ENCODE data around the gene PDE4D. TPM values are rescaled to one million over a fixed set of nuclear protein-coding genes. Genes with fewer than 3 reads are reported as not detected.

The PDE4D gene
- total RNA-seq, 1 donor from 2014 or later: 30.2 TPM

DNA sequence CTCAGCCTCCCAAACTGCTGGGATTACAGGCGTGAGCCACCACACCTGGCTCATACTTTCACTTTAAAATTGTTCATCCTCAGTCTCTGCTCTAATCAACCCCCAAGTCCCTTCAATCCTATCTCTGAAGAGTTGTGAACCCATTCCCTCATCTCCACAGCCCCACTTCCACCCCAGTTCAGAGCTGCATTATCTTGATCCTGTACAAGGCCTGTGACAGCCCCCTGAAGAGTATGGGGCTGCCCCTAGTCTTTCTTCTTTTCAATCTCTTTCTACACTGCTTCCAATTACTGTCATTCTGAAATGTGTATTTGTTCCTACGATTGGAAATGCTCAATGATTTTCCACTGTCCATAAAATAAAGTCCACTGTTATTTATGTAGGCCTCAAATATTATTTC lies 722.4 kb downstream of the PDE4D start:
- intact Hi-C loops (cut with DNase I): loop anchor here (5.0 to 10.0 kb wide), 2 partner anchors 134 to 276 kb away; no protein-coding TSS in a partner anchor
- no peak for DNase-seq
- ATAC-seq (ENCODE audit: poor library complexity): no peak

DNA sequence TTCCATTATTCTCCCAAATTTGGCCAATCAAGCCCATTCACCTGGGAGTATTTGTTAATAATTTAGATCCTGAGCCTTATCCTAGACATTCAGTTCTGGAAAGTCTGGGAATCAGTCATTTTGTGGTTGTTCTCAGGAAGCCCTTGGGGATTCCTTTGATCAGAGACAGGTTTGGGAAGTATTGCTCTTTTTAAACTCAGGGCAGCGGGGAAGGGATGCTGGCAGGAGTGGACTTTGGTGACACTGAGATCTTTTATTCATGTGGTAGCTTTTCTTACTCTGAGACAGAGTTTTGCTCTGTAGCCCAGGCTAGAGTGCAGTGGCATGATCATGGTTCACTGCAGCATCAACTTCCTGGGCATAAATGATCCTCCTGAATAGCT lies 723.8 kb downstream of the PDE4D start:
- ATAC-seq (ENCODE audit: poor library complexity): no peak
- DNase-seq: no peak
- intact Hi-C loops (cut with DNase I): loop anchor here (5.0 to 10.0 kb wide), 2 partner anchors 132 to 275 kb away; no protein-coding TSS in a partner anchor

DNA sequence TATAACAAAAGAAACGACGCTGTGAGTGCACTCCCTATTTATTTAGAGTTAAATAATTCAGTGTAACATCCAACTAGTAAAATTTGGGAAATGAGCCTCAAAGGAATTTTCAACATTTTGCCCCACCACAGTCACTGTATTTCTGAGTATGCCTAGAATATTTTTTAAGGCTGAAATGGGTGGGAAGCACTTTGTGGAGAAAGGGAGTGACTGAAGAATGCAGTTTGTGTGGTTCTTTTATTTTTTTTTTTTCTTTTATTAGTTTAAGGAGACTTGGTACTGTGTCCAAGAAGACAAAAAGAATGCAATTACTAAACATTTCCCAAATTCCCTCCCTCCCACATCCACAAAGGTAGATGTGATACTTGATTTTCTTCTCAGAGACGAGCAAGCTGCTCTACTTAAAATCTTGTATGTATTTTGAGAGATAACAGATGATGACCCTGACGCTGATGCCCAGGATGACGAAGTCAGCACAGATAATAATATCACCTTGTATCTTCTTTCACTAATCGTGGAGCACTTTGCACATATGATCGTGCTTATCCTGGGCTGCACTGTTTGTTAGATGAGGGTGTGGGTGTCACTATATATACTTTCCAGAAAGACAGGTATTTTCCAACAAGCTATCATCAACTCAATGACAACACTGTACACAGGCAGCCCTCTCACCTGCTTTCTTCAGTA lies 724.3 kb downstream of the PDE4D start:
- ATAC-seq (ENCODE audit: poor library complexity): peak; percentile 6
- intact Hi-C loops (cut with DNase I): no loop called here
- no peak for DNase-seq

DNA sequence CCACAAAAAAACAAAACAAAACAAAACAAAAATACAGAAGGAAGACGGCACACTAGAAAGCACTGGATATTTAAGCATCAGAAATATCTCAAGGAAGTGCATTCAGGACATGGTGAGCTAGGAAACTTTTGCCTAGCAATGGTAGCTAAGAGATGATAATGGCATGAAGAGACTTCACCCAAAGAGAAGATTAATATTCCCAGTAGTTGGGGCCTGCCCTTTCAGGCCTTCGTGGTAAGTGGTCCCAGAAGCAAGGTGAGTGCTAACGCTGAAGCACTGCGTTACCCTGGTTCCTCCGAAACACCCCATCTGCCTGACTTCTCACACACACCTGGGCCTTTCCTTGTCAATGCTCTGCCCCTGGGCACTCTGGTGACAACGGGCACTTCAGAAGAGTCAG lies 725.5 kb downstream of the PDE4D start:
- ATAC-seq (ENCODE audit: poor library complexity) (no peak), DNase-seq (no peak)
- intact Hi-C loops (cut with DNase I): no loop called here

DNA sequence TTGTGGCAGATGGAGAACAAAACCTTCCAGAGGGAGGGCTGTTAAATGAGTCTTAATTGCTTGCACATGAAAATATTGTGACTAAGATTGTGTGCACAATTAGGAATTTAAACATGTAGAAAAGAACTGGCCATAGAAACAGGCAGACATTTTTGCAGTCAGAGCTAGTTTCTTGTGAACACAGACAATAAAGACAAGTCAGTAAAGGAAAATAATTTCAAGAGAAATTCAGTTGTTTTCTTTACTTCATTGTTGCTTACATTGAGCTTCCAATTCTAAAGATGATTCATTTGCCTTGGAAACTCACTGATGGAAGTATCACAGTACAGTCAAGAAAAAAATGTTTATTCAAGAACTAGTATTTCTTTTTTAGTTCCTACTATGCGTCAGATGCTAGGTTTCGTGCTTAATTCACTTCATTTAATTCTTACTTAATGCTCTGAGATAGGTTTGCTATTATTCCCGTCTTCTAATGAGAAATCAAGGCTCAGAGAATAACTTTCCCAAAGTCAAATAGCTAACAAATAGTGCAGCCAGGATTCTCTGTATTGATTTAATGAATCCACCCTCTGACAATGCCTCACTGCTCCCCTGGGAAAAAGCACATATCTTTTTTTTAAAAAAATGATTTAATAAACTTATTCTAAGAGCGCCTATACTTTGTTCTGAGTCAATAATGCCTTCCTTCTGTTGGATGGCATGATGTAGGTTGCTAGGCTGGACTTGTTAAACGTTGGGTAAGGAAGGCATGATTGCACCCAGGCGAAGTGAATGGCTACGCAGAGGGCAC lies 729.3 kb downstream of the PDE4D start:
- ATAC-seq (ENCODE audit: poor library complexity) (no peak), DNase-seq (no peak)
- intact Hi-C loops (cut with DNase I): no loop called here

DNA sequence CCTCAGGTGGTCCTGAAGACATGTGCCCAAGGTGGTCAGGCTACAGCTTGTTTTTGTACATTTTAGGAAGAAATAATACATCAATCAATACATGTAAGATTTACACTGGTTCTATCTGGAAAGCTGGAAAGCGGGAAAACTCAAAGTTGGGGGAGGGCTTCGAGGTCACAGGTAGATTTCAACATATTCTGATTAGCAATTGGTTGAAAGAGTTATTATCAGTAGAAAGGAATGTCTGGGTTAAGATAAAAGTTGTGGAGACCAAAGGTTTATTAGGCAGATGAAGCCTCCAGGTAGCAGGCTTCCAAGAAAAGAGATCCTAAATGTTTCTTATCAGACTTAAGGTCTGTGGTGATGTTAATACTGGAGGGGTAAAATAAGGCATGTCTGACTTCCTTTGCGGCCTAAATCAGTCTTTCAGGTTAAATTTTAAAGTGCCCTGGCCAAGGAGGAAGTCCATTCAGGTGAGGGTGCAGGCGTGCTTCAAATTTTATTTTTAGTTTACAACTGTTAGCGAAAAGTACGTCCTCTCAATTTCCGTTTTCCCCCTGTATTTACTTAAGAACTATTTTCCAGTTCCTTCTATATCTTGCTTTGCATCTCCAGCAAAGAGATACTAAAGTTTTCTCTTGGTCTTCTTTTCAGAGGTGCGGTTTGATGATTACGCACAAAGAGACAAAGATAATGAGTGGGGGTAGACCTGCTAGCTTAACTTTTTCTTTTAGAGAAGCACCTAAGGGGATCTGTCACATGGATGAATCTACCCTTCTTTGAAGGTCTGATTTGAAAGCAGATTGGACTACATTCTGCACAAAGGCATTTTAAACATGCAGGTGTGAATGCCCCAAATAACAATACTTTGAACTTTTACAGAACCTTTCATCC lies 732.1 kb downstream of the PDE4D start:
- intact Hi-C loops (cut with DNase I): no loop called here

DNA sequence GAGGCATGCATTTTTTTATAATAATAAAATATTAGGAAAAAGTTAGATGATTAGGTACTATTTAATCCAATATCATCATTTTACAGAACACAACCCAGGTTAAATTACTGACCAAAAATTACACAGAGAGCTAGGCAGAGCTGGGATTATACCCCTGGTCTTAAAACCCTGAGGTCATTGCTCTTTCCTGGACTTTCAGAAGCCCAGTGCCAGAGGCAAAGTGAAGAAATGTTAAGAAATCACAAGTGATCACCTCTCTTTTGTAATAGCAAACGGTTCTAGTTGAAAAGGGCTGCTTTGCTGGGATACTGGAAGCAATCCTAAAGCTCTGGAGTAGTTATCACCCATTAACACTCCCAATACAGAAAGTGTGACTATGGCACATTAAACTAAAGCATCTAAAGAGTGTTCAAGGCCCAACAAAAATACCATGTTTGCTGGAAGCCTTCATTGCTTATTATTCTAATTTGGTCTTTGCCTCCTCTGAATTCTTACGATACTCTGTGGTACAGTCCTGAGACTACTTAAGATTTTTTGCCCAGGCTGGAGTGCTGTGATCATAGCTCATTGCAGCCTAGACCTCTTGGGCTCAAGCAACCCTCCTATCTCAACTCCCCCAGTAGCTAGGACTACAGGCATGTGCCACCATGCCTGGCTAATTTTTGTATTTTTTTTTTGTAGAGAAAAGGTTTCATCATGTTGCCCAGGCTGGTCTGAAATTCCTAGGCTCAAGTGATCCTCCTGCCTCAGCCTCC lies 734.7 kb downstream of the PDE4D start:
- intact Hi-C loops (cut with DNase I): loop anchor here (10.0 kb wide), 1 partner anchor 124 kb away; no protein-coding TSS in a partner anchor
- DNase-seq: no peak
- peak; percentile 24 for ATAC-seq (ENCODE audit: poor library complexity)

More for the DNA sequence above, 732.1 kb downstream of the PDE4D start:
- ATAC-seq (ENCODE audit: poor library complexity) (no peak), DNase-seq (no peak)

DNA sequence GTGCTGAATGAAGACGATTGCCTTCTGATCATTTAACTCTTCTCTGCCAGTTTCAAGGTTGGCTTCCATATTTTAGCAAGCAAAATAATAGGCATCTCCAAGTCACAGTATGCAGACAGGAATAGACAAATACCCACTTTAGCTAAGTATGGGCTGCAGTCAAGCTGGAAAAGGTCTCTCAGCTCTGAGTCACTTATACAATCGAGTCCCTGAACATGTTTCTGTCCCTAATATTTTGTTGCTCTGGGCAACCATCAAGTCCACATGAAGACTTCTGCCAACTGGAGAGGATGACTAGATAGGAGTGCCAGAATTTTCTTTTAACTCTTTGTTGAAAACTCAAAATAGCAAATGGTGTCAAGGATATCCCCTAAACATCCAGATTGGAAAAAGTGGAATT lies 735.4 kb downstream of the PDE4D start:
- no peak for DNase-seq
- intact Hi-C loops (cut with DNase I): loop anchor here (10.0 kb wide), 1 partner anchor 123 kb away; no protein-coding TSS in a partner anchor
- ATAC-seq (ENCODE audit: poor library complexity): peak; percentile 93

DNA sequence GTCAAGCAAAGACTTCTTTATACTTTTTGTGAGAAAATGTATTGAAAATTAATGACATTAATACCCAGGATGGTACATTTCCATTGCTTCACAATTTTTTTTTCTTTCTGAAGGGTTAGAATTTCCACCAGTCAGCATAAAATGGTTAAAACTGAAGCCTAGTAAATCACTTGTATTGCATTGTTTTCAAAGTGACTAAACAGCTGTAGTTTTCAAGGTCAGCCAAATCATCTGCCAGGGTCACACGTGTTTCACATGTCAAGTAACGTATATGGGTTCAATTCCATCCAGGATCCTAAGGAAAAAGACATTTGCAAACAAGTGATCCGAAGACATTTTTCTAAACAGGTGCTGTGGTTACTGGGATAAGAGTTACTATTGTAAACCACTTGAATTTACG lies 736.5 kb downstream of the PDE4D start:
- intact Hi-C loops (cut with DNase I): loop anchor here (10.0 kb wide), 1 partner anchor 122 kb away; no protein-coding TSS in a partner anchor
- ATAC-seq (ENCODE audit: poor library complexity): no peak
- no peak for DNase-seq

DNA sequence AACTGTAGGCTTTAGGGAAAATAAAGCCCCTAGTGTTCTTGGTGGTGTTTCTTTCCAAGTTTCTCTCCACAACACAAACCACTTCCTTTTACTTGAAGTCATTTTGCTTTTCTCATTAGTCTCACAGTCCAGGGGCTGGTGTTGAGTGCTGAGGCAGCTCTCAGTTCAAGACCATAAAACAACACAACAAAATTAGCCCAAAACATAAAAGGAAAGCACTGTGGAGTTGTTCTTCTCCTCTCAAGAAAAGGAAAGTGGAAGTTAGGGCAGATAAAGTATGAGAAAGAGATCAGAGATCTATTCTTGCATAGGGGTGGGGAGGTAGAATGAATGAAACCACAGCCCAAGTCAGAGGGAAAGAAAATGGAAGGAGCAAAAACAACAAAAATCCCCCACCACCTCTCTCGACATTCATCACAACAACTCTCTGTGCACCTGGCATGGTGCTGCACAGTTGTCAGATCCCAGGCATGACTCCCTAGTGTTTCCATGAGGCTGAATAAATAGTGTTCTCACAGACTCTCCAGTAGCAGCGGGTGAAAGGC lies 740.8 kb downstream of the PDE4D start:
- intact Hi-C loops (cut with DNase I): loop anchor here (10.0 kb wide), 1 partner anchor 118 kb away; no protein-coding TSS in a partner anchor
- DNase-seq (no peak), ATAC-seq (ENCODE audit: poor library complexity) (peak; percentile 36)

DNA sequence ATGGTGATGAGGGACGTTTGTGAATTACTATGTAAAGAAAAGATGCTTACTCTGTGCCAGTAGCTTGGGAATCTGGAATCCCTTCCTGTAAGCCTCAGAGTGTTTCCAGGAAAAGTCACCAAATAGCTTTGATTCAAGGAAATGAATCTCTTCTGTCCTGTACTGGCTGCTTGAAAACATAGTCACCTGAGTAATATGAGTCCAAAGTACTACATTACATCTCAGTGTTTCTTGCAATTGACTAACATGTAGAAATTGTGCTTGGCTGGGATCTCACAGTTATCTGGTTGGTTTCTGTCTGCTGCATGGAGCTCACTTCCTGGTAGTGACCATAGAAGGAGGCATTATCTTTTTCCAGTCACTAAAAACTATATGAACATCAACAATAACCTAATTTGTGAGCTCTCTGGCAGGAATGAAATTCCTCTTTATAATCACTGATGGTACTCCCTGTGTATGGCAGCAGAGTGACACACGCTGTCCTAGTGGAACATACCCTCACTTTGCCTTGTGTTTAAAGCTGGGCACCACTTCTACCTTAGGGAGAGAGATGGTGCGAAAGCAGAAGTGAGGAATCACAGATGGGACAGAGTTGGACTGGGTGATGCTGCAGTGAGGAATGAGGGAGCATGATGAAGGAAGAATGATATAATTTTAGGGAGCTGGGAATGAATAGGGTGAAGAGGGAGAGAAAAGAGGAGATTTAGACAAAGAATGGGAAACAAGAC lies 742.2 kb downstream of the PDE4D start:
- DNase-seq (no peak), ATAC-seq (ENCODE audit: poor library complexity) (peak; percentile 42)
- intact Hi-C loops (cut with DNase I): loop anchor here (10.0 kb wide), 1 partner anchor 117 kb away; no protein-coding TSS in a partner anchor

DNA sequence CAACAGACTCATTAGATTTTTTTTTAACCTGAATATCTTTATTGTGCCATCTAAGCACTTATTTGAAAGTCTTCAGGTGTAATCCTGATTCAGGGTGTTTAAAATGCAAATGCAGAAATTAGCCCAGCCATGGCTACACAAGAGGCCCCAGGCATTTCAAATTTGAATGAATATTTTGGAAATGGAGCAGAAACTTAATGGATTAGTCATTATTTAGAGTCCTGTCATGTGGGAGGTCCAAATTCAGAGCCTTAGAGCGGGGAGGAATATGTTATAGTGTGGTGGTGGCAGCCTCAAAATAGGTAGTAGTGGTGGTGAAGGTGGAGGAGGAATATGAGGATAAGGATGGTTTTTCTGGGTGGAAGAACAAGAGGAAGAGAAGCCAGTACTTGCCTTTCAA lies 743.7 kb downstream of the PDE4D start:
- no peak for ATAC-seq (ENCODE audit: poor library complexity)
- no peak for DNase-seq
- intact Hi-C loops (cut with DNase I): loop anchor here (10.0 kb wide), 1 partner anchor 115 kb away; no protein-coding TSS in a partner anchor

DNA sequence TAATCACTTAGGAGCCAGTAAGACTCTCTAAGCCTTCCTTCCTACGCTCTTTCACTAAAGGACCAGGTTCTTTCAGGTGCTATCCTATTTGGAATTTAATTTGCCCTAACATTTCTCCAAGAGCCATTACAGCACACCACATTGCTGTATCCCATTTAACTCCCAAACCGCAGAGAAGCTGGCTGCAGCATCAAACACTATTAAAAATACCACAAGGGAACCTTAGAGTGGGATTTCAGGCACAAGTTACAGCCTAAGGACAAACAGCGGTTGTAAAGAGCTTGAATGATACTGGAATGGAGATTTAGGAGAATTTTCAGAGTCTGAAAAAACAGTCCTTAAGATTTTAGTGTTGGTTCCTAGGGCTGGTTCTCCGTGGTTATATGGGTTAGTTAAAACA lies 744.3 kb downstream of the PDE4D start:
- ATAC-seq (ENCODE audit: poor library complexity) (no peak), DNase-seq (no peak)
- intact Hi-C loops (cut with DNase I): no loop called here

DNA sequence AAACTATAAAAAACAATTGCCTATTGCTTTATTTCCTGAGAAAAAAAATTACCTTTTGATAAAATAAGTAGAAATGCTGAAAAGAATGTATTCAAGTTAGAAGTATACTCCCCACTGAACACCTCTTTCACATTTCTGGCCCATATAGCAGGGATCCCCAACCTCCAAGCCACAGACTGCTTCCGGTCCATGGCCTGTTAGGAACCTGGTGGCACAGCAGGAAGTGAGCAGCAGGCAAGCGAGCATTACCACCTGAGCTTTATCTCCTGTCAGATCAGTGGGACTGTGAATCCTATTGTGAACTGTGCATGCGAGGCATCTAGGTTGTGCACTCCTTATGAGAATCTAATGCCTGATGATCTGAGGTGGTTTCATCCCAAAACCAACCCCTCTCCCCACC lies 746.8 kb downstream of the PDE4D start:
- no peak for ATAC-seq (ENCODE audit: poor library complexity)
- intact Hi-C loops (cut with DNase I): no loop called here
- DNase-seq: no peak

DNA sequence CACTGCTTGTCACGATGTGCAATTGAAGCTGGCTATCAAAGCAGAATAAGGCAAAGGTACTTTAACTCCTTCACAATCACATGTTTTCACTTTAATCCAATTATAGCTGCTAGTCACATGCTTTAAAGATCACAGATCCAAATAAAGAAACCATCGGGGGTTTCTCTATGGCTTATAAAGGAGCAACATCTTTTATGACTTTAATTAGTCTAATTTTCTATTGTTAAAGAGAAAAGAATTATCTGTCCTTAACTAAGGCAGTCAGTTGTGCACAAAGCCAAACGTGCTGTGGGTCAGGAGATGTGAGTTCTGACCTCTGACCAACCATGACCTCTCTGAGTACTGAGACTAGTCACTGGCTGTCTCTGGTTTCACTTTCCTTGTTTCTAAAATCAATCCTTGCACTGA lies 749.6 kb downstream of the PDE4D start:
- intact Hi-C loops (cut with DNase I): no loop called here
- DNase-seq (no peak), ATAC-seq (ENCODE audit: poor library complexity) (peak; percentile 81)

DNA sequence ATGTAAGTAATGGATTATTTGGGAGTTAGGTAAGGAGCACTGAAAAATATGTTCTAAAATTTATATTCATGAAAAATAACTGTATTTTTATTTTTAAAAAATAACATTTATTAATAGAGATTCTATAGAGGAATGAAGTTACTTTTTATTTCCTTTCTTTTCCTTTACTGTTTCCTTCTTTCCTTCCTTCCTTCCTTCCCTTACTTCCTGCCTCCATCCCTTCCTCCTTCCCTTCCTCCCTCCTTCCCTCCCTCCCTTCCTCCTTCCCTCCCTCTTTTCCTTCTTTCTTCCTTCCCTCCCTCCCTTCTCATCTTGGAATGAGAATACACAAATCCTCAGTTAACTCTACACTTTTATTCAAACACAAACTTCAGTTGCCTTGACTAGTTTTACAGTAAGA lies 750.6 kb downstream of the PDE4D start:
- no peak for ATAC-seq (ENCODE audit: poor library complexity)
- intact Hi-C loops (cut with DNase I): no loop called here
- no peak for DNase-seq

DNA sequence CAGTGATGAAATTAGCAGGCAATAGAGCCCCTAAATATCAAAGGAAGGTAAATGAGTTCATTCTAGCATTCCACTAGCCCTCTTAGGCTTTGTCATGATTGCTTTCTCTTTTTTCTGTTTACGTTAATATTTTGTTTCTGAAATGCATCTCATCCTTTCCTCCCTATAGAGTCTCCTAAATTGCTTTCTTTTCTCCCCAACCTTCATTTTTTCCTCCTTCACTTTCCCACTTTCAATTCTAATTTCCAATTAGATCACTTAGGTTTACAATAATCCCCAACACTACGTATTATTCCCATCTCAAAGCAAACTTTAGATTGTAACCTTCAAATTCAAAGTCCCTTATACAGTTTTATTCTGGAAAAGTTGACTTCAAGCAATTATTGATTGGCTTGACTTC lies 751.4 kb downstream of the PDE4D start:
- DNase-seq: no peak
- ATAC-seq (ENCODE audit: poor library complexity): no peak
- intact Hi-C loops (cut with DNase I): no loop called here

Measured in Right ventricle myocardium superior (tissue), 1 donor.